ENCODE data around the gene EZR.

- TF ChIP-seq TAF1 (IDR thresholded peaks at IDR 0.05; ENCODE audit: control insufficient read depth, extremely low read depth, insufficient read depth, low read length, severe bottlenecking) (no peak), BACH1 (tag; IDR thresholded peaks at IDR 0.05) (no peak), SP2 (IDR thresholded peaks at IDR 0.05; ENCODE audit: extremely low read depth, low read depth, low read length, poor library complexity, severe bottlenecking) (no peak), ZNF561 (CRISPR knock-in tag; conservative IDR thresholded peaks at IDR 0.05) (no peak), TARDBP (IDR thresholded peaks at IDR 0.05) (no peak), TAF7 (tag; IDR thresholded peaks at IDR 0.05) (no peak)
- TF ChIP-seq, protein P1, sequence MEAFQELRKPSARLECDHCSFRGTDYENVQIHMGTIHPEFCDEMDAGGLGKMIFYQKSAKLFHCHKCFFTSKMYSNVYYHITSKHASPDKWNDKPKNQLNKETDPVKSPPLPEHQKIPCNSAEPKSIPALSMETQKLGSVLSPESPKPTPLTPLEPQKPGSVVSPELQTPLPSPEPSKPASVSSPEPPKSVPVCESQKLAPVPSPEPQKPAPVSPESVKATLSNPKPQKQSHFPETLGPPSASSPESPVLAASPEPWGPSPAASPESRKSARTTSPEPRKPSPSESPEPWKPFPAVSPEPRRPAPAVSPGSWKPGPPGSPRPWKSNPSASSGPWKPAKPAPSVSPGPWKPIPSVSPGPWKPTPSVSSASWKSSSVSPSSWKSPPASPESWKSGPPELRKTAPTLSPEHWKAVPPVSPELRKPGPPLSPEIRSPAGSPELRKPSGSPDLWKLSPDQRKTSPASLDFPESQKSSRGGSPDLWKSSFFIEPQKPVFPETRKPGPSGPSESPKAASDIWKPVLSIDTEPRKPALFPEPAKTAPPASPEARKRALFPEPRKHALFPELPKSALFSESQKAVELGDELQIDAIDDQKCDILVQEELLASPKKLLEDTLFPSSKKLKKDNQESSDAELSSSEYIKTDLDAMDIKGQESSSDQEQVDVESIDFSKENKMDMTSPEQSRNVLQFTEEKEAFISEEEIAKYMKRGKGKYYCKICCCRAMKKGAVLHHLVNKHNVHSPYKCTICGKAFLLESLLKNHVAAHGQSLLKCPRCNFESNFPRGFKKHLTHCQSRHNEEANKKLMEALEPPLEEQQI (IDR thresholded peaks at IDR 0.05), result no peak
- TF ChIP-seq, protein P2, sequence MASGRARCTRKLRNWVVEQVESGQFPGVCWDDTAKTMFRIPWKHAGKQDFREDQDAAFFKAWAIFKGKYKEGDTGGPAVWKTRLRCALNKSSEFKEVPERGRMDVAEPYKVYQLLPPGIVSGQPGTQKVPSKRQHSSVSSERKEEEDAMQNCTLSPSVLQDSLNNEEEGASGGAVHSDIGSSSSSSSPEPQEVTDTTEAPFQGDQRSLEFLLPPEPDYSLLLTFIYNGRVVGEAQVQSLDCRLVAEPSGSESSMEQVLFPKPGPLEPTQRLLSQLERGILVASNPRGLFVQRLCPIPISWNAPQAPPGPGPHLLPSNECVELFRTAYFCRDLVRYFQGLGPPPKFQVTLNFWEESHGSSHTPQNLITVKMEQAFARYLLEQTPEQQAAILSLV (tag; IDR thresholded peaks at IDR 0.05), result no peak
Measured at GRCh38 chr6:158782432-158783166, 36.6 kb downstream of the EZR start.
